ENCODE measurements around the gene CELF3. TPM values are rescaled to one million over a fixed set of nuclear protein-coding genes. Genes with fewer than 3 reads are reported as not detected.

The CELF3 gene
- polyA plus RNA-seq, 1 donor: 1.2 TPM

- DNase-seq (ENCODE audit: low read depth): no peak
Measured at GRCh38 chr1:151720974-151721787, 4.6 kb upstream of the CELF3 start, which contains the start of gene RIIAD1. TSS of gene RIIAD1 (plus strand) at chr1:151721522. CDS start at chr1:151721537, 15 bp downstream.

GRCh38 chr1:151720554-151720953, 4.0 kb upstream of the CELF3 start:
- no peak for DNase-seq (ENCODE audit: low read depth)

GRCh38 chr1:151720125-151720524, 3.5 kb upstream of the CELF3 start:
- no peak for DNase-seq (ENCODE audit: low read depth)

- no peak for DNase-seq (ENCODE audit: low read depth)
Measured at GRCh38 chr1:151718666-151719065, 2.1 kb upstream of the CELF3 start.

DNA sequence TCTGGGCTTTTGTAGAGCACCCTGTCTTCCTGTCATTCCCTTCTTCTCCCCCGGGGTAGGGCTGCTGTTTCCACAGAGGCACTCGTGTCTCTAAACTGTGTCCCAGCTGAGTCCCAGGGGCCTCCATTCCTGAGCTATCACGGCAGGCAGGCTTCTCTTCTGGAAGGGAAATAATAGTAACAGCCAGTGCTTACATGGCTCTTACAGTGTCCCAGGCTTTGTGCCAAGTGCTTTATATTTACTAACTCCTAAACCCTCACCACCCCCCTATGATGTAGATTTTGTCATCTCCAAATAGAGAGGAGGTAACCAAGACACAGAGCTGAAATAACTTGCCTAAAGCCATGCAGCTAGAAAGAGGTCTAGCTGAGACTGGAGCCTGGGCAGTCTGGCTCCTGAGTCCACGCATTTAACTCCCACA, 1.4 kb upstream of the CELF3 start:
- no peak for DNase-seq (ENCODE audit: low read depth)

DNA sequence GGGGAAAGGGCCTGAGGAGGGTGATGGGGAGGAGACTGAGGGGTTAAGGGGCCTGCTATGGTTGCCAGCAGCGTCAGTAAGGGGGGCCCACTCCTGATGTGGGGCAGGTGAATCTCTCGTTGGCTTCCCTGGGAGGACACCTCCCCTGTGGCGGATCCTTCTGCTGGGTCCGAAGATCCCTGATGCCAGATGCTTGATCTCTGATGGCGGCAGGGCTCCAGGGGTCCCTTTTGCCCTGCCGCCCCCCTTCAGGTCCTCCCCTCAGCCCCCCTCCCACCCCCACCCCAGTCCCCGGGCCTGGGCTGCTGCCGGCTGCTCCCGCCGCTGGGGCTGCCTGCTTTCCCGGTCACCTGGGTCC, 219 bp downstream of the CELF3 start:
- no peak for DNase-seq (ENCODE audit: low read depth)

- no peak for DNase-seq (ENCODE audit: low read depth)
Measured at GRCh38 chr1:151715726-151716404, 738 bp downstream of the CELF3 start.

- DNase-seq (ENCODE audit: low read depth): no peak
Measured at GRCh38 chr1:151714820-151715725, 1.5 kb downstream of the CELF3 start.

DNA sequence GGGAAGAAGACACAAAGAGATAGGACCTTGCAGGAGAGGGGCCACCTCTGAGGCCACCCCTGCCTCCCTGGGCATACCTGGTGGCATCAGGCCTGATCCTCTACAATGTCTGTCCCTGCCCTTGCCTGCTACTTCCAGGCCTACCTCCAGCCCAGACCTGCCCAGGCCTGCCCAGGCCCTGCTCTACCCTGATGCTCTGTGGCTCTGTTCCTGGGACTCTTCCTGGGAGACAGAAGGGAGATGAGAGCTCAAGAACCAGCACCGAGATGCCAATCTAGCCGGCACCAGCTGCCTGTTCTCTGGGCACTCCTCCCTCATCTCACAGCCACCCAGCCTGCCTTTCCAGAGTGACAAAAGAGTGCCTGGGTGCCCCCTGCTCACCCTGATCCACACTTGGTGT, 2.7 kb downstream of the CELF3 start:
- DNase-seq (ENCODE audit: low read depth): no peak

- DNase-seq (ENCODE audit: low read depth): no peak
Measured at GRCh38 chr1:151713044-151713443, 3.6 kb downstream of the CELF3 start.

- DNase-seq (ENCODE audit: low read depth): no peak
Measured at GRCh38 chr1:151711951-151712350, 4.7 kb downstream of the CELF3 start.

- DNase-seq (ENCODE audit: low read depth): no peak
Measured at GRCh38 chr1:151711044-151711800, 5.4 kb downstream of the CELF3 start.

- no peak for DNase-seq (ENCODE audit: low read depth)
Measured at GRCh38 chr1:151710187-151710840, 6.3 kb downstream of the CELF3 start.

DNA sequence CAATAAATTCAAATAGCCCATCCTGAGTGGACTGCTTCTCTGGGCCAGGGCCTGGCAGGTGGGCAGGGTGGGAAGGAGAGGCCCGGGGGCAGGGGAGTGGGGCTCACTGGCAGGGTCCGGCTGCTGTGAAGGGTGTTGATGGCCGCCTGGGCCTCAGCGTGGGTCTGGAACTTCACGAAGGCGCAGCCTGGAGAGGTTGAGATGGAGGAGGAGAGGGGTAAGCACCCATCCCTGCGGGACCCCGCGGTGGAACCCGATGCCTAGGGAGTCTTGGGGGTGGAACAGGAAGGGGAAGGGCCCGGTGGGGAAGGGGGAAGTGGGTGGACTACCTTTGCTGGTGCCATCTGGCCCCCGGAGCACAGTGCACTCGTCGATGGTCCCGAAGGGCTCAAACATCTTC, 7.7 kb downstream of the CELF3 start:
- no peak for DNase-seq (ENCODE audit: low read depth)

DNA sequence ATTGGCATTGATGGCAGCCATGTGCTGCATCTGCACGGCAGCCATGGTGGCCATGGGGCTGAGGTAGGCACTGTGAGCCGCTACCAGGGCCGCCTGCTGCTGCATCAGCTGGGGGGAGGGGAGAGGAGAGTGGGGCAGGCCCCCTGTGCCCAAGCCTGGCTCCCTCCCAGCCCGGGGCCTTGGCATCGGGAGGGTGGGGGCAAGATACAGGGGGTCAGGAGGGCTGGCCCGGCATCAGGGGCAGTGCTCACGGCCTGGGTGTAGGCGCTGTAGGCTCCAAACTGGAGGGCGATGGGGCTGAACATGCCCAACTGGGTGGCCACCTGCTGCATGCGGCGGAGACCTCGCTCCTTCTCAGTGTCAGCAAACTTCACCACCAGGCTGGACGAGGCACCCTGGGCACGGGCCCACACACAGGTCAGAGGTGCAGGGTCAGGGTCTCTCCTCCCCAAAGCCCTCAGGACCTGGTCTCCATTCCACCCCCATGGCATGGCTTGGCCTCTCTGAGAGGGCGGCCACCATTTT, 9.0 kb downstream of the CELF3 start:
- DNase-seq (ENCODE audit: low read depth): no peak

- no peak for DNase-seq (ENCODE audit: low read depth)
Measured at GRCh38 chr1:151706464-151707415, 9.9 kb downstream of the CELF3 start.

DNA sequence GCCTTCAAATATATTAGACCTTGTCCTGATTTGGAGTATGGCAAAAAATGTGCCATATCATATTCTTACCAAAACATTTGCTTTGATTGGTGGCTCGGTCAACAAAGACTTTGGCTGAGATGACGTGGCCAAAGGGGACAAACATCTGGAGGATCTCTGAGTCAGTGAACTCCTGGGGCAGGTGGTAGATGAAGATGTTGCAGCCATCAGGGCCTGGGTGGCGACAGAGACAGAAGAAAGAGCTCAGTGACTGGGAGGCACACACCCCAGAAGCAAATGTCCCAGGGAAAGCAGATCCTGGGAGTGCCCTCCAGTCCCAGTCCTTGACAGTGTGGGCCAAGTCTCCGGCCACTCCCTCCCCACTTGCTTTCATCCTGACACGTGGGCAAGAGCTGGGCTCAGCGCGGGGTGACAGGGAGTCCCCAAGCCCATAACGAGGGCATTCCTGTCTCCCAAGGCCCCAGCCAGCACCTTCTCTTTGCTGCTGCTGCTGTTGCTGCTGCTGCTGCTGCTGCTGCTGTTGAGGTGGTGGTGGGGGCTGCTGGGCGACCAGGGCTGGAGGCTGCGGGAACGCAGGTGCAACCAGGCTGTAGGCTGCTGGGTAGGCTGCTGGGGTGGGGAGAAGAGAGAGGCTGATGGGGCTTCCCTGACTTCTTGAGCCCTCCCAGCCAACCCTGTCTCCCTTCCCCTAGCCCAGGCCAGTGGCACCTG, 10.7 kb downstream of the CELF3 start:
- no peak for DNase-seq (ENCODE audit: low read depth)

- DNase-seq (ENCODE audit: low read depth): no peak
Measured at GRCh38 chr1:151705146-151705545, 11.5 kb downstream of the CELF3 start.

- DNase-seq (ENCODE audit: low read depth): no peak
Measured at GRCh38 chr1:151704246-151704645, 12.4 kb downstream of the CELF3 start.

All from forelimb muscle (tissue), 1 donor.